ENCODE results near the gene SELENOP. TPM values are rescaled to one million over a fixed set of nuclear protein-coding genes. Genes with fewer than 3 reads are reported as not detected.

SELENOP gene
- 98.6 and 131 TPM in 2 replicates for total RNA-seq

GRCh38 chr5:42811591-42812446 is at the start of gene SELENOP:
Gene SELENOP (minus strand): TSS chr5:42811892. CDS start chr5:42808353, 3,539 bp downstream.

GRCh38 chr5:42756606-42757601 is 54.8 kb downstream of the SELENOP start, which contains the start of gene CCDC152:
Gene CCDC152 (plus strand): TSS chr5:42756818. CDS start chr5:42759122, 2,304 bp downstream.

Other genes starting within 250 kb of the SELENOP start
- gene CCDC152, start 55.1 kb downstream of the SELENOP start, total RNA-seq, result 1.1 and 1.6 TPM in 2 replicates
- 2.4 and 2.8 TPM in 2 replicates for gene ANXA2R, start 228.4 kb upstream of the SELENOP start, total RNA-seq

Measured in smooth muscle cell of bladder (primary cell).